Mammary epithelial cell (primary cell): ENCODE results near the gene NUP188.

ENCODE experiments used
- CTCF ChIP-seq, 2 donors: IDR thresholded peaks in 1 of 2; conservative IDR thresholded peaks in 1 of 2; 2 replicates each; pipeline ENCODE4 v1.5.1; 2011 to 2012; ENCODE audit warnings: inconsistent platforms in 2 of 2, low read length in 2 of 2, mild to moderate bottlenecking in 2 of 2, control low read depth in 1 of 2, low read depth in 1 of 2; ENCODE audit not compliant: insufficient read depth in 1 of 2; ENCODE audit errors: extremely low read depth in 1 of 2
- EZH2 ChIP-seq: IDR thresholded peaks from 2 replicates; pipeline ENCODE4 v1.6.1; 2012; ENCODE audit warnings: low read length, inconsistent platforms, borderline replicate concordance

DNA sequence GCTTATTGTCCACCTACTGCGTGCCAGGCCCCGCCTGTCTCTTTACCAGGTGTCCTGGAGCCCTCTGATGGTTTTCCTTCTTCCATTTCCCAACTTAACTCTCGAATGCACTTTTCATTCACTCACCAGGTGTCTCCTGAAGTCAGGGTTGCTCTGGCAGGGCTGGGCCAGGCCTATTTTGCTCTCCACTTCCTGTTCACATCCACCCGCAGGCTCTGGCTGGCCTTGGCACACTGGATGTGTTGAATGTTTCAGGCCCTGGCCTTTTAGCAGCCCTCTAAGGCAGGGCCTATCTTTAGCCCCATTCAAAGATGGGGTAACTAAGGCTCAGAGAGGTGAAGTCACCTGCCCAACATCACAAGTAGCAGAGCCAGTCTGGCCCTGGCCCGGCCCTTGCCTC, 49.1 kb upstream of the NUP188 start:
- no peak for TF ChIP-seq CTCF (conservative IDR thresholded peaks at IDR 0.05 in 1 of 2, IDR thresholded peaks at IDR 0.05 in 1 of 2; ENCODE audit: extremely low read depth in 1 of 2, insufficient read depth in 1 of 2, low read depth in 1 of 2, low read length in 2 of 2)
- TF ChIP-seq EZH2, result no peak
